Nephron (organoid): ENCODE measurements around the gene RPS8.

Experiments
- H3K27ac Mint-ChIP-seq, 3 experiments: 2 replicates each; pipeline ENCODE4 v1.8.0; 2020; ENCODE audit warnings: mixed read lengths in 3 of 3, mild to moderate bottlenecking in 2 of 3, moderate library complexity in 1 of 3
- H3K27me3 Mint-ChIP-seq: 2 replicates; pipeline ENCODE4 v1.8.0; 2021; ENCODE audit warnings: low read depth, mild to moderate bottlenecking, moderate library complexity, mixed read lengths
- H3K36me3 Mint-ChIP-seq: 2 replicates; pipeline ENCODE4 v1.8.0; 2020; ENCODE audit warnings: low read depth, mixed read lengths
- H3K4me1 Mint-ChIP-seq: 2 replicates; pipeline ENCODE4 v1.8.0; 2020; ENCODE audit warnings: mixed read lengths
- H3K4me3 Mint-ChIP-seq, 3 experiments: 2 replicates each; pipeline ENCODE4 v1.8.0; 2020; ENCODE audit warnings: mild to moderate bottlenecking in 3 of 3, mixed read lengths in 3 of 3, moderate library complexity in 2 of 3
- H3K9me3 Mint-ChIP-seq: 2 replicates; pipeline ENCODE4 v1.8.0; 2020; ENCODE audit warnings: mixed read lengths
- CTCF ChIP-seq, 3 experiments: fragments of 200-600 bp; sonication (generic); IDR thresholded peaks; one replicate each; pipeline ENCODE4 v1.5.0; 2021; ENCODE audit warnings: antibody characterized with exemption in 3 of 3; ENCODE audit not compliant: unreplicated experiment in 3 of 3

RPS8 gene

GRCh38 chr1:44817307-44817706 is 42.0 kb downstream of the RPS8 start:
- Mint-ChIP-seq H3K4me3 (peak overlapping the region in 2 of 3 experiments; percentile 37 to 49), H3K27ac (peak overlapping the region; percentile 46 to 85 (median 66)), H3K9me3 (no peaks in the 10 kb centered on the region), H3K27me3 (peaks cover 4% of the 10 kb centered on the region), H3K4me1 (peaks cover 43% of the 10 kb centered on the region), H3K36me3 (peaks cover 17% of the 10 kb centered on the region)
- no peak for TF ChIP-seq CTCF (IDR thresholded peaks at IDR 0.05; ENCODE audit: unreplicated experiment in 3 of 3)

GRCh38 chr1:44817771-44818495 is 42.6 kb downstream of the RPS8 start:
- Mint-ChIP-seq H3K27ac (peak overlapping the region; percentile 46 to 85 (median 66)), H3K4me3 (peak overlapping the region; percentile 40 to 56 (median 49))
- no peak for TF ChIP-seq CTCF (IDR thresholded peaks at IDR 0.05; ENCODE audit: unreplicated experiment in 3 of 3)

GRCh38 chr1:44819196-44819607 is 43.9 kb downstream of the RPS8 start:
- Mint-ChIP-seq H3K4me3 (peak overlapping the region; percentile 87 to 90 (median 88)), H3K4me1 (peaks cover 37% of the 10 kb centered on the region), H3K9me3 (no peaks in the 10 kb centered on the region), H3K27me3 (peaks cover 4% of the 10 kb centered on the region), H3K27ac (peak overlapping the region; percentile 100), H3K36me3 (peaks cover 13% of the 10 kb centered on the region)
- TF ChIP-seq CTCF (IDR thresholded peaks at IDR 0.05; ENCODE audit: unreplicated experiment in 3 of 3): no peak

More at GRCh38 chr1:44817771-44818495, 42.6 kb downstream of the RPS8 start:
- peaks cover 17% of the 10 kb centered on the region for H3K36me3 Mint-ChIP-seq
- peaks cover 41% of the 10 kb centered on the region for H3K4me1 Mint-ChIP-seq
- H3K27me3 Mint-ChIP-seq: peaks cover 4% of the 10 kb centered on the region
- H3K9me3 Mint-ChIP-seq: no peaks in the 10 kb centered on the region

GRCh38 chr1:44819608-44820327 is 44.4 kb downstream of the RPS8 start:
- TF ChIP-seq CTCF (IDR thresholded peaks at IDR 0.05; ENCODE audit: unreplicated experiment in 3 of 3): no peak
- Mint-ChIP-seq H3K4me1 (peaks cover 36% of the 10 kb centered on the region), H3K27me3 (peaks cover 4% of the 10 kb centered on the region), H3K27ac (peak overlapping the region; percentile 100), H3K9me3 (no peaks in the 10 kb centered on the region), H3K36me3 (peaks cover 11% of the 10 kb centered on the region), H3K4me3 (peak overlapping the region; percentile 87 to 90 (median 88))

- H3K9me3 Mint-ChIP-seq: no peaks in the 10 kb centered on the region
- peaks cover 4% of the 10 kb centered on the region for H3K27me3 Mint-ChIP-seq
- H3K4me1 Mint-ChIP-seq: peaks cover 29% of the 10 kb centered on the region
- H3K27ac Mint-ChIP-seq: peak overlapping the region; percentile 100
- H3K36me3 Mint-ChIP-seq: peaks cover 3% of the 10 kb centered on the region
- H3K4me3 Mint-ChIP-seq: peak overlapping the region; percentile 87 to 90 (median 88)
- TF ChIP-seq CTCF (IDR thresholded peaks at IDR 0.05; ENCODE audit: unreplicated experiment in 3 of 3): no peak
Measured at GRCh38 chr1:44820328-44821239, 45.2 kb downstream of the RPS8 start.
